GM19035 (cell line): ENCODE data around the gene AQP7.
"Not testable (repeated sequence)": the region's sequence is repeated elsewhere in the genome, so short reads cannot be mapped to it uniquely, and the experiment has no call there.

Experiments used
- ATAC-seq: cut with Tn5 transposase; IDR thresholded peaks from one replicate; pipeline ENCODE4 v1.9.1; 2021; ENCODE audit not compliant: unreplicated experiment

AQP7 gene

DNA sequence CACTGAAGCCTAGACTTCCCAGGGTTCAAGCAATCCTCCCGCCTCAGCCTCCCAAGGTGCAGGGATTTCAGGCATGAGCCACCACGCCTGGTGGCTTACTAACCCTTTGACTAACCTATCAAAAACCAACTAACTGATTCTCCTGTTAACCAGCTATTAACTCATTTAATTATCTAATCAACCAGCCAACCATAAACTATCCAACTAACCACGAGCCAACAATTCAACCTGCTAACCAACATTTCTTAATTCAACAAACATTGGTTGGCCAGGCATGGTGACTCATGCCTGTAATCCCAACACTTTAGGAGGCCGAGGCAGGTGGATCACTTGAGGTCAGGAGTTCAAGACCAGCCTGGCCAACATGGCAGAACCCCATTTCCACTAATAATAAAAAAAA, 3.3 kb downstream of the AQP7 start:
- ATAC-seq = not testable (repeated sequence)

DNA sequence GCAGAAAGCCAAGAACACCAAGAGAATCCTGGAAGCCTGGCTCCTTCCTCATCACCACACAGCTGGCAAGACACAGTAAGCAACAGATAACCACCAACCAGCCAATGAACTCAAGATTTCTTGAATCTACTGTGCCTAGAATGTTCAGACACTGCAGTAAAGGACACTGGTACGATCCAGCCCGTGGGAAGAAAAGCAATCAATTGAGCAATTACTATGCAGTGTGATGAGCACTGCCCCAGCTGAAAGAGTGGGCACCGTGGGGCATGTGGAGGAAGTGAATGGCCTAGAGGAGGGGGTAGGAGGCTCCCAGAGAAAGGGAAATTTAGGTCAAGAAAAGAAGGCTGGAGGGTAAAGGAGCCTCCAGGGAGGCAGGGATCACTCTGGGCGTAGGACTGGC, 4.6 kb downstream of the AQP7 start:
- ATAC-seq = not testable (repeated sequence)

DNA sequence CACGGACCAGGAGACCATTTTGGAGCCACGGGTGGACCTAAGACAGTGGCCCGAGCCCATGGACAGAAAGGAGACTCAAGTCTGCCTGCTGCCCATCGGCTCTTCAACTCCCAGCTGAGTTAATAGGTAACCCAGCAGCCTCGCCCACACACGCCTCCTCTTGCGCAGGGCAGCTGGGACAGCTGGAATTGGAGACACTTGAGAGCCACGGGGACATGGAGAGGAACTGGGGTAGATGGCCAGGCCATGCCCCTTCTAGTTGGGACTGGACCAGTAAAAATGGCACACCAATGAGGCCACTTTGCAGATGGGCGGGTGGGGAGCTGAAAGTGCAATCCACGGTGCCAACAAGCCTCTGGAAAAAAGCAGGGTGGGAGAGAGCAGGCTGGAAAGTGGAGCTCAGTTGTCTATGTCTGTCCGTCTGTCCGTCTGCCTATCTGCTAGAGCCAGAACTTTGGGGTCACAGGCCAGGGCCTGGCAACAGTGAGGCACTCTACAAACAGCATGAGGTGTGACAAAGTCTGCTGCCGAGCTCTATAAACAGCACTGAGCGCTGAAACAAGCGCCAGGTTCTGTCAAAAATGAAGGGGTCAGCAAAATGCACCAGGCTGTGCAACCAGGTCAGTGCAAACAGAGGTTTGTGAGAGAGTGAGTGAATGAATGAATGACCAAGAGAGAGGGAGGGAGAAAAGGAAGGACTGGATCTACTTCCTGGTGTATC, 7.0 kb downstream of the AQP7 start:
- not testable (repeated sequence) for ATAC-seq

DNA sequence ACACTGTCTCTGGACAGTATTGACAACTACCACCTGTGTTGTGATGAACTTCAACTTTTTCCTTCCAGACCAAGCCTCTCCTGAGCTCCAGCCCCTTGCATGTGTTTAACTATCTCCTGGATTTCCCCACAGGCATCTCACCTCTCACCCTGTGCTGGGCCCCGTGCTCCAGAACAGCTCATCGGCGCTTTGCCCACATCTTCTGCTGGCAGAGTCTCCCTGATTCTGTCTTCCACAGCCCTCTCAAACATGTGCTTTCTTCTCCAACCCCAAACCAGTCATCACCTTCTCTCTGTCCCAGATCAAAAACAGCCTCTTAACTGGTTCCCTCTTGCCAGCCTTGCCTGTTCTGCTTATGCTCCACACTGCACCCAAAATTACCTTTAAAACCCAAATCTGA, 8.4 kb downstream of the AQP7 start:
- ATAC-seq = not testable (repeated sequence)

DNA sequence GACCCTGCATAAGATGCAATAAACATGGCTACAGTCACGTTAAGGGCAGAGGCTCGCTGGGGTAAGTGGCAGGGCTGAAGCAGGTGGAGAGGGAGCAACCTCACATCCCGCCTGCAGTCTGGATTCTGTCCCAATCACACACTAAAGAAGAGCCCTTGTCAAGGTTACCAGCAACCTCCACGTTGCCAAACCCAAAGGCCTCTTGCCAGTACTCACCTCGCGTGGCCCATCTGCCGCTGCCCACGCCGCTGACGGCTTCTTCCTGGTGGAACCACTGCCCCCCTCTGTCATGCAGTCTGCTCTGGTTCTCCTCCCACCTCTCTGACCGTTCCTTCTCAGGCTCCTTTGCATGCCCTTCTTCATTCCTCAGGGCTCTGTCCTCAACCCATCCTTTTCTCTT, 8.8 kb downstream of the AQP7 start:
- no peak for ATAC-seq

DNA sequence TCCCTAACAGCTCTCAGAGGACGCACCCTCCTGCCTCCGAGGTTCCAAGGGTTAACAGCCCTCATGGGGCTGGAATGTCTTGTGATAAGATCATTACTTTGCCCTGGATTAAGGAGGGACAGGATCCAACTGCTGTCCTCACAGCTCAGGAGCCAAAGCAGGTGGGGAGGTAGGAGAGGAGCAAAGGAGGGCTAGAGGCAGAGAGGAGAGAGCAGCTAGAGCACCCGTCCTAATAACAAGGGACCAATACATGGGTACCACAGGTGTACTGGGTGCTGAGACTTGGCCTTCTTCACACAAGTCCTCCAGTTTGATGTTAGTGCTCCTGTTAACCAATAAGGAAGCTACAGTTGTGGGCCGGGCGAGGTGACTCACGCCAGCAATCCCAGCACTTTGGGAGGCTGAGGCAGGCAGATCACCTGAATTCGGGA, 9.8 kb downstream of the AQP7 start:
- ATAC-seq = not testable (repeated sequence)

DNA sequence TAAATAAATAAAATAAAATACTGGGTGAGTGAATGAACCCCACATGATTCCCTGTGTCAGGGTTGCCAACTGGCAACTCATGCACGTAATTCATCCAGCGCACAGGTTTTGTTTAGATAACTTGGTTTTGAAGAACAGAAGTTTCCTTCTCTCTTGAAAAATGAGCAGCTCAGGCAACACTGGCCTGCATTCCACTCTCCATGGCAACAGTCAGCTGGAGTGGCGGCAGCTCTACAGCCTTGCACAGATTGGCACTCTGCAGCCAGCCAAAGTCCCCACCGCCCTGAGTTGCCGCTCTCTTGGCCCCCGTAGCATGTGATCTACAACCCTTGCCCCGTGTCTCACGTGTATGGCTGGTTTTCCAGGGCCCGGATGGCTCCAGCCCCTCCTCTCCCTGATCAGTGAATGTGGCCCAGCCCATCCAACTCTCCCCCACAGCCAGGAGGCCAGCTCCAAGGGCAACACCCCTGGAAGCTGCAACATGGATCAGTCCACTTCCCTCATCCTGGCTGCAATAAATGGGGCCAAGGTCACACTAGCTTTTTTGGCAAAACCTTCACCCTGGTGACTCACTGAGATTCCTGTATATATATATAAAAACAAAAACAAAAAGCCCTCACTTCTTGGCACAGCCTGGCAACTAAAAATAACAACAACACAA, 11.1 kb downstream of the AQP7 start:
- not testable (repeated sequence) for ATAC-seq

DNA sequence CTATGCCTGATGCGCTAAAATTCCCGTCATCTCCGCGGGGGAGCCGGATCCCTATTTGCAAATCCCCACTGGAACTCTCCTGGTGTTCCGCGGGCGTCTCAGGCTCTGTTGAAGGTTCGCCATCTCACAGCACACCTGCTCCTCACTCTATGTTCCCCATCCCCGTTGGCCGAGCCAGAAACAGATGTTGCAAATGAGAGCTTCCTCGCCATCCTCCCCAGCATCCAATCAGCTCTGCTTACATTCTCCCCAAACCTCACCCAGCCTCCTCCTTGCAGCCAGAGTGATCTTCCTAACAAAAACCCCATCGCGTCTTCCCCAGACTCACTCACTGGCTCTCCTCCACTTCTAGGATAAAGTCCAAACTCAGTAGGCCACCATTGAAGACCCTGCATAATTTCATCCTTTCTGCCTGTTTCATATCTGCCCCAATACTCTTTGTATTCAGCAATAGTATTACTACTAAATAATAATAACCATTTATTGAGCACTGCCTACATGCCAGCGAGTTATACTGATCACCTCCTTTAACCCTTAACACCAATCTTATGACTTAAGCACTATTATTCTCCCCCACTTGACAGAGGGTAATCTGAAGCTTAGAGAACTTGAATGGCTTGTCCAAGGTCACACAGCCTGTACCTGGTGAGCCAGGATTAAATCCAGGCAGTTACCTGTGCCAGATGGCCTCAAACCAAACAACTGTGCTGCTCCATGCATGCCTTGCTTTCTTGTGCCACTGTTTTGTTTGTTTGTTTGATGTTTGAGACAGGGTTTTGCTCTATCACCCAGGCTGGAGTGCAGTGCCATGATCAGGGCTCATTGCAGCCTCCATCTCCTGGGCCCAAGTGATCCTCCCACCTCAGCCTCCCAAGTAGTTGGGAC, 14.0 kb downstream of the AQP7 start:
- no peak for ATAC-seq

DNA sequence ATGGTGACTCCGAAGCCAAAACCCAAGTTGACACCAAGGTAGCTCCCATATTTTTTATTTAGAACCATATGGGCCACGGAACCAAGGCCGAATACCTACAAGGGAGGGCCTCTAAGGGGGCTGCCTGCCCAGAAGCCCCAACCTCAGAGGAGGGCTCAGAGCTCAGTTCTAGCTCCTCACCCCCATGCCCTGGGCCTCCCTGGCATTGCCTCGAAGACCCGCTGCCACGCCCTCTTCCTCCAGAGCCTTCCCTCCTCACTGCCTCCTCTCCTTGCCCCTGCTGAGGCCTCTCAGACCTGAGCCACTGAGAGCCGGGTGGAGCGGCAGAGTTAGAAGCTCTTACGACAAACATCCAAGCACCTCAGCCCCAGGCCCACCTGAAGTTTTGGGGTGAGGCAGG, 15.4 kb downstream of the AQP7 start:
- not testable (repeated sequence) for ATAC-seq

DNA sequence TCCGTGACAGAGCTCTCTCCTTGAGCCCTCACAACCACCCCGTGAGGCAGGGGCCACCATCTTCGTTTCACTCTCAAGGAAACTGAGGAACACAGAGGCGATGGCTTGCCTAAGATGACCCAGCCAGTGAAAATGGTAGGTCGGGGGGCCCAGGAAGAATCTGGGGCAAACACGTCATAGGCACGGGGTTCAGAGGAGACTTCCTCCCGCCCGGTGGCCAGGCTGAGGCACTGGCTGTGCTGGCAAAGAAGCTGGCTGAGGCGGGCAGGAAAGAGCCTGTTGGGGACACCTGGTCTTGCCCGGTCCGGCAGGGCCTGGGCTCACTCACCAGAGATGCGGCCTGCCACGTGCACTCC, 15.7 kb downstream of the AQP7 start:
- not testable (repeated sequence) for ATAC-seq

DNA sequence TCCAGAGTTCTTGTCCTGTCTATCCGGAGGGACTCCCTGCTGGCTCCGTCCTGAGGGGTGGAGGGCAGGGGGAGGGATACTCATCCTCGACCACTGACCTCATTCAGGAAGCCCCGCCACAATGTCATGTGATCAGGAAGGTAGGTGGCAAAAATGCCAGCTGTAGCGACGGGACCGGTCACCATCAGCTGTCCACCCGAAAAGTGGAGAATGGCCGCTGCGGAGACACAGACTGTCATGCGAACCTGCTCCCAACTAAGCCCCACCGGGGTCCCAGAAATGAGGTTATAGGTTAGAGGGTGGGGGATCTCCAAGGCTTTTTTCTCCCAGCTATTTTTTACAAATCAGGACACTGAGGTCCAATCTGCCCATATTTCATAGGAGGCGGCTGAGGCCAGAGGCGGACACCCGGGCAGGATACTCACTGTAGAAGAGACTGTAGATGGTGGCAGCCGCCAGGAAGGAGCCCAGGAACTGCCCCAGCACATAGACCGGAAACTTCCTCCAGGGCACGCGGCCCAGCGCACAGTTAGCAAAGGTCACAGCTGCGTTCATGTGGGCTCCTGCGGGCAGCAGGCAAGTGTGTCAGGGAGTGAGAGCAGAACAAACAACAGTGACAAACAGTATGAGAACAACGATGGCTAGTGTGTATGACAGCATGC, 16.3 kb downstream of the AQP7 start:
- ATAC-seq = not testable (repeated sequence)

DNA sequence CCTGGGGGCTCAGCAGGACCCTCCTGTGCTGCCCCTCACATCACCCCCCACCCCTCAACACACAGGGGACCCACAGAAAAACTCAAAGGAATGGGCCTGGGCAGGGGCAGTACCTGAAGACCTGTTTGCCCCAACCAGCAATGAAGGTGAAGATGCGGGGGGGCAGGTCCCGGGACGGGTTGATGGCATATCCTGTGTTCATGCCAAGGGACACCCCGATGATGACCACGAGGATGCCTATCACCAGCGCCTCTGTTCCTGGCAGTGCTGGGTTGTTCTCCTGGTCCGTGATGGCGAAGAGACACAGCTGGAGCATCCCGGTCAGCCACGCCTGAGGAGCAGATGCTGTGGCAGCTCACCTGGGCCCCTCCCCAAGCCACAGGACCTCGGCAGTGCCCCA, 16.8 kb downstream of the AQP7 start:
- ATAC-seq = not testable (repeated sequence)

DNA sequence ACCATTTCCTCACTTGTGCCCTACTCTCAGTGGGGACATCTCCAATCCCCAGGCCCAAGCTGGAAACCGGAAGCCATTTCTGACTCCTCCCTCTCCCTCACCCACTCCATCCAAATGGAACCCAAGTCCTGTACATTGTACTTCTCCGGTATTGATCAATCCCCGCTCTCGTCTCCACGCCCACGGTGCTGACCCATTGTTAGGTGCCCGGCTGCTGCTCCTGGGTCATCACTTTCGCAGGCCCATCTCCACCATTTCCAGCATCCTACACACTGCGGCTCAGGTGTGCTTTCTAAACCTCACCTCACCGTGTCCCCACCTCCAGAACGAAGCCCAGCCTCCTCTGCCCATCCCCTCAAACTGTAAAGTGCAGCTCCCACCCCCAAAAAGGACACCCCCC, 19.0 kb downstream of the AQP7 start:
- ATAC-seq = not testable (repeated sequence)

DNA sequence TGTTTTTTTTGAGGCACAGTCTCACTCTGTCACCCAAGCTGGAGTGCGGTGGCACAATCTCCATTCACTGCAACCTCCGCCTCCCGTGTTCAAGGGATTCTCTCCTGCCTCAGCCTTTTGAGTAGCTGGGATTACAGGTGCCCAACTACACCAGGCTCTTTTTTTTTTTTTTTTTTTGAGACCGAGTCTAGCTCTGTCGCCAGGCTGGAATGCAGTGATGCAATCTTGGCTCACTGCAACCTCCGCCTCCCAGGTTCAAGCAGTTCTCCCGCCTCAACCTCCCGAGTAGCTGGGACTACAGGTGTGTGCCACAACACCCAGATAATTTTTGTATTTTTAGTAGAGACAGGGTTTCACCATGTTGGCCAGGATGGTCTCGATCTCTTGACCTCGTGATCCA, 20.0 kb downstream of the AQP7 start:
- not testable (repeated sequence) for ATAC-seq

DNA sequence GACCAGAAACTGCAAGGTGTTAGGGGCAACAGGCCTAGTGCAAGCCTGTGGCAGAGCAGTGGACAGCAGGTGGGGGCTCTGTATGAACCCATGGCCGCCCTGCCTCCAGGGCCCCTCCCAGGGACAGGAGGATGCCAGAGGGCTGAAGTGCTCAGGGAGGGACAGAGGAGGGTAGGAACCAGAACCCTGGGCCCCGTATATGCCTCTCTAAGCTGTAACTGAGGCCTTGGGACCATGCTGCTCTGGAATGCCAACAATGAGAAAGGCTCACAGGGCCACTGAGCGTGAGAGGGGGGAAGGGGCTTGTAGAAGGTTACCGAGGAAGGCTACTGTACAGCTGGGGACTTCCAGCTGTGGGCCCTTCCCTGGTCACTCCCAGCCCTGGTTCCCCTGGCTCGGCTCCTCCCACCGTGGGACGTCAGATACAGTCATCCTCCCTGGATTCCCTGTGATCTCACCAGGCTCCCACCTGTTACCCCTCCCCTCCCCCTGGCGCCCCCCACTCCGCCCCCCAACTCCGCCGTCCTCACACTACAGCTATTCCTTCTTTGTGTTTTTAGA, 21.1 kb downstream of the AQP7 start:
- no peak for ATAC-seq

DNA sequence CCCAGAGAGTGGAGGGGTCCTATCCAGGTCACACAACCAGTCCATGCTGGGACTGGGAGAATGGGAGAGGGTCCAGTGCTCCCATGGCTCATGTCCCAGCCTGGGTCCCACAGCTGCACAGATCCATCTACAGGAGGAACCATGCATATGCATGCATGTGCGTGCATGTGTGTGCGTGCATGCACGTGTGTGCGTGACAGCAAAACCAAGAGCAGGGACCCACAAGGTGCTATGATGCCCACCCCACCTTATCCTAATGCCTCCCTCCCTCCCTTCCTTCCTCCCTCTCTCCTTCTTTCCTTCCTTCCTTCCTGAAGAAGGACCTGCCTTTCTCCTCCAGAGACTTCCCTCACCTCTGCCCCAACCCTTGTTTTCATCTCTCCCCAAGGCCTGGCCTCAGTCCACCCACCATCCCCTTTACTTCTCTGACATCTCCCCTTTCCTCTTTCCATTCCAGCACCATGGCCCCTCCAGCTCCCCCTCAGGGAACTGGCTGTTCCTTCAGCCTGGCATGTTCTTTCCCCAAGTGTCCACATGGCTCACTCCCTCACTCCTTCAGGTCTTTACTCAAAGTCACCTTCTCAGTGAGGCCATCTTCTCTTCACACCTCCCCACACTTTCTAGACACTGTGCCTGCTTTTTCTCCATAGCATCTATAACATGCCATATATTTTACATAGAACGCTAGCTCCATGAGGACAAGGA, 21.8 kb downstream of the AQP7 start:
- no peak for ATAC-seq

DNA sequence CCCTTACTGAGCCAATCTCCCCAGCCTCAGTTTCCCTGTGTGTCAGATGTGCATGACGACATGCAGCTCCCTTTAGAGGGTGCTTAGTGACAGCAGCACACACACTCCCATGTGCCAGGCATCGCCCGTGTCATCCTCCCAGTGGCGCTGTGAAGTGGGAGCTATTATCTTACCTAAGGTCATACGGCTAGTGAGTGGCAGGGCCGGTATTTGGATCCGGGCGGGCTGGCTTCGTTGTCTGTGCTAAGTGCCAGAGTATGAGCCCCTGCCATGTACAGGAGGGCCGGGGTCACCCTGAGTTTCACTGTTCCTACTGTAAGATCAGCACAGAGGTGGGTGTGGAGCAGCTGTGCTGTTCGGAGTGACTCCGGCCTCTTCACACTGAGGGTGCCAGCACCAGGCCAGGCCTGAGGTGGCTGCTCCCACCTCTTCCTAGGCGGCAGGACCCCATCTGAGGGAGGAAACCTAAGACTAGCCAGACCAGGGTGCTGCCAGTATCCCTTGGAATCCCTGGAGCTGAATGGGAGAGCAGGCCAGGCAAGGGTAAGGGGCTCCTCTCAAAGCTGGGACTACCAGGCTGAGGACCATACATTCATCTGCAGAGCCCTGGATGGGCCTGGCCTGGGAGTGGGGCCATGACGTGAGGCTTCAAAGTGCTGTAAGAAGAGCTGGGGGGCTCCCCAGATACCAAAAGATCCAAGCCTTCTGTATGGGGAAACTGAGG, 22.5 kb downstream of the AQP7 start:
- ATAC-seq = no peak

DNA sequence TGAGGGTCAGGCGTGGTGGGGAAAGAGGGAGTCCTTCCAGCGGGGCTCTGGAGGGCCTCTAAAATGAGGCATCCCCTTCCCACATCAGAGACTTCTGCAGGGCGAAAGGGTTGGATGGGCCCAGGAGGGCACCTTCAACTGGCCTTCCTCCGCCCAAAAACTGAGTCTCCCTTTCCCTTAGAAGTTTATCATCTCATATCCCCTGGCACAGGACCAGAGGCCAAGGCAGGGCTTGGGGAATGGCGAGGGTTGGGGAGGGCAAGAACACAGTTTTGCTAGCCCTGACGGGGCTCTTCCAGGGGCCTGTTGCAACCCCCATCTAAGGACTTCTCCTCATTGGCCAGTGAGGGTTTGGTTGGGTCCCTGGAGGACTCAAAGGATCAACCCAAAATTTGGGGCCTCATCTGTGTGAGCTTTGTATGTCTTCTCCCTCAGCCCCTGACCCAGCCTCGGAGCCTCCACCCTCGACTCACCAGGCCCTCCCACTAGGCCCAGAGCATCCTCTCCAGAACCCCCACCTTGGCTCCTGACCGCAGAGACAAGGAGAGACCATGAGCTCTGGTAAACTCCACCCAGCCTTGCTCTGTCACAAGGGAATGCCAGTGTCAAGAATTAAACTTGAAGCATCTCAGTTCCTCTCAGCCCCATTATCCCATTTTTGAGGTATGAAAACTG, 24.1 kb downstream of the AQP7 start:
- no peak for ATAC-seq

DNA sequence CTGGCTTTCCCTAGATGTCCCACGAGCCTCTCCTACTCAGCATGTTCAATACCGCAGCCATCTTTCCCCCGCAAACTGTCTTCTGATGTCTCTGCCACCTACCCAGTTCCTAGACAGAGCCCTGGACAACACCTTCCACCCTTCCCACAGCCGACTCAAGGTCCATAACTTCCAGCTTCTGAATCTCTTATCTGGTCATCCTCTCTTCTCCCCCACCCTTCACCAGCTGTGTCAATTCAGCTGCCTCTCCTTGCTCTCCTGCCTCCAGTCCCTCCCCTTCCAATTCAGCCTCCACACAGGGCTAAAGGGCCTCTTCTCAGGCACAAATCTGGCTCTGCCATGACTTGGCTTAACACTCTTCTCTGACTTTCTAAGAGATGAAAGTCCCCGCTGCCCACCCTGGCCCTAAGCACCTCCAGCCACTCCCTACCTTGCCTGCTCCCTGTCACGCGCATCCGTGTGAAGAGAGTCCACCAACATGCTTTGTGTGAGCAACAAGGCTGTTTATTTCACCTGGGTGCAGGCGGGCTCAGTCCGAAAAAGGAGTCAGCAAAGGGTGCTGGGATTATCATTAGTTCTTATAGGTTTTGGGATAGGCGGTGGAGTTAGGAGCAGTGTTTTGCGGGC, 25.2 kb downstream of the AQP7 start:
- no peak for ATAC-seq
